NCI-H526 treated with DMSO at 0.1 percent for 48 hours (cell line): ENCODE data around the gene ABCD2.
"Not testable (repeated sequence)": the region's sequence is repeated elsewhere in the genome, so short reads cannot be mapped to it uniquely, and the experiment has no call there.

Experiments
- DNase-seq: peaks from one replicate; lab custom pipeline; 2025; lab: John Stamatoyannopoulos, UW

Gene ABCD2

DNA sequence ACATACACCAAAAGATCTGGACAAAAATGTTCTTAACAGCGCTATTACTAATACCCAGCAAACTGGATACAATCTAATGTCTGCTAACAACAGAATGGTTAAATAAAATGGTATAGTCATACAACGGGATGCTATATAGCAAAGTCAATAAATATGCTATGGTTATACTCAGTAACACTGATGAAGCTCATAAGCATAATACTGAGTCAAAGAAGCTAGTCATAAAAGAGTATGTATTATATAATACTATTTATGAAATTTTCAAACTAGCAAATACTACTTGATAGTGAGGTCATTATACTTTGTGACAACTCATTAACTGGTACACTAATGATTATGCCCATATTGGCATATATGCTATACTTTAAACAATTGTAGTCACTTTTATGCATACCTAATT, 7.4 kb downstream of the ABCD2 start:
- DNase-seq, result no peak

GRCh38 chr12:39611818-39612217, 7.8 kb downstream of the ABCD2 start:
- DNase-seq, result no peak

DNA sequence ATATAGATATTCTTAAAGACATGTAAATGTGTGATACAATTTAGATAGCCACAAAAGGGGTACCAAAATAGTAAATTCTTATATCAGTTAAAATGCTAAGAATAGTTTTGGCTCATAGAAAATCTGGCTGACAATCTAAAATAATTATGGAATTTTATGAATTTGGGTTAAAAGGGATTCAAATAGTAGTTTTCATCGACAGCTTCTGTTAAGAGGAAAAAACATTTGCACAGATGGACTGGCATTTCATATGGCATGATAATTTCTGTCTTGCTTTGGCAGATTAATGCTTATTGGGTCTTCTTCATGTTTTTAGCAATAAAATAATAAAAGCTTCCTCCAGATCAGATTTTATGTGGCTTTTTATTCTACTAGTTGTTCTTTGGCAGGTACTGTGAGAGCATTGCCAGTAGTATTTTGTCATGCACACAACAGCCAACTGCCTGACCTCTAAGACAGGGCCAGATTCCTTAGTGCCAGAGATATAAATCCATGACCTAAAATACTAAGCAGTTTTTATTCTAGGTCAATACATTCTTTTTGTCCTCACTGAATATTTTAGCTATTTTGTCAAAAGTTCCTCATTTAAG, 9.1 kb downstream of the ABCD2 start:
- no peak for DNase-seq

DNA sequence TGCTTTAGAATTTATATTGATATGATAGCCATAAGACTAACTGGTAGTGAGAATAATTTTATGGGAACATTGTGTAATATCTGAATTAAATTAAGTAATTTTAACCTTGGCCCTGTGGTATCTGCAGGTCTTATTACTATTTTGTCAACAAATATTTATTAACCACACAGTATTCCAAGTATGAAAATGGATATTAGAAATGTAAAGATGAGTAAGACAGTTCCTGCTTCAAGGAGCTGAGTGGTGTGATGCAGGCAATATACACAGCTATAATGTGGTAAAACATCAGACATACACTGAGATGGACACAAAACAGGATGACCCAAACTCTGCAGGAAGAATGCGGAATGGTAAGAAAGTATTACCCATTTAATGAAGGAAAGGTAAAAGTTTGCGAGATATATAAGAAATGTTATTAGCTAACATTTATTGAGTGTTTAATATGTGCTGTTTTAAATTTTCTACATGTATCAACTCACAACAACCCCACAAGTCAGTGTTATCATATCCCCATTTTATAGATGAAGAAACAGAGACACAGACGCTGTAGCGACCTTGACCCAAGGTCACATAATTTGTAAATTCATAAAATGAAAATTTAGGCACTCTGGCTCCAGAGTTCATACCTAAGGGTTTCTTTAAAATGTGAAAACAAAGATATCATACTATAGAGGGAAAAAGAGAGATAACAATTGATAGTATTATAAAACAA, 12.7 kb downstream of the ABCD2 start:
- no peak for DNase-seq

DNA sequence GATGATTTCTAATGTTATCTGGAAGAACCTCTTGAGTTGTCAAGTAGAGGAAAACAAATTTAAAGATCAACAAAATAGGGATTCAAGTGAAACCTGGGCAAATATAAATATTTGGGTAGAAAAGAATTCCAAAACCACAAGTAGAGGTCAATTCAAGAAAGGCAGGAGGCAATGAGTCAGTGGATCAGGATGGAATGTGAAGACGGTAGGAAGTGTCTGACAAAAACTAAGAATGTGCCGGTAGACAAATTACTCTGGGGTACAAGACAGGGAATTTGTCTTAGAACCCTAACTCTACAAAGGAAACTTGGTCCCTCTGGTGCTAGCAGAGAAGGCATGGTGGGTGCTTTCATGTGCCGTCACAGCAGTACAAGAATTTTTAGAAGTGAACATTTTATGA, 13.6 kb downstream of the ABCD2 start:
- no peak for DNase-seq

GRCh38 chr12:39605501-39605900, 14.1 kb downstream of the ABCD2 start:
- no peak for DNase-seq

- no peak for DNase-seq
These were observed 16.5 kb downstream of the ABCD2 start for GRCh38 chr12:39603065-39603464.

- not testable (repeated sequence) for DNase-seq
These were observed 17.7 kb downstream of the ABCD2 start for GRCh38 chr12:39601951-39602350.

DNA sequence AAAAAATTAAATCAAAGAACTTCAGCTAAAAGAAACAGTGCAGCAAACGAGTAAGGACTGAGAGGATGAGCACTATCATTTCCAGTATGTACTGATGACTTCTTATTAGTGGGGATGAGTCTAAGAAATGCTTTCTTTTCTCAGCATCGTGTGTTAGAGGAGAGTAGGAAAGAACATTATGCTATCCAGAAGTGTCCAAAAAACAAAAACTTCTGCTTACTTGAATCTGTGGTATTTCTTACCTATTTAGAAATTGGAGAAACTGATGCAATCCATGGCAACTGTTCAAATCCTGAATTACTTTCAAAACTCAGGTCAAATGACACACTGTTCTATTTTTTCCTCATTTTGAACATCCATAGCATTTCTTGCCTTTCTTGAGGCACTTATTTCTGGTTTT, 23.7 kb downstream of the ABCD2 start:
- DNase-seq, result no peak

DNA sequence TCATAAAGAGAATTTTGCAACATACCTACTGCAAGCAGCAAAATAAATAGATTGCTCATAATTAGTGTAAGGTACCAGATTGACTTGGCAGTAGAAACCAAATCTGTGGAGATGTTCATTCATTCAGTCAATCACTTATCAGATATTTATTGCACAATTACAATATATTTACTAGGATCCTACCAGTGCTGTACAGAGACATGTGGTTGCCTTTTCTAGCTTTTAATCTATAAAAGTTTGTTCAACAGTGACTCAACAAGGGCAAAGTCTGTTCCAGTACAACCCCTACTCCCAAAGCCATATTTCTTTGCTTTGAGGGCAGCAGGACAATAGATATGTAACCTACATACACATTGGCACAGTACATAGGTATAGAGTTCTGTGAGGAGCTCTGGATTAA, 27.3 kb downstream of the ABCD2 start:
- no peak for DNase-seq

- DNase-seq, result no peak
These were observed 31.3 kb downstream of the ABCD2 start for GRCh38 chr12:39588348-39588747.

DNA sequence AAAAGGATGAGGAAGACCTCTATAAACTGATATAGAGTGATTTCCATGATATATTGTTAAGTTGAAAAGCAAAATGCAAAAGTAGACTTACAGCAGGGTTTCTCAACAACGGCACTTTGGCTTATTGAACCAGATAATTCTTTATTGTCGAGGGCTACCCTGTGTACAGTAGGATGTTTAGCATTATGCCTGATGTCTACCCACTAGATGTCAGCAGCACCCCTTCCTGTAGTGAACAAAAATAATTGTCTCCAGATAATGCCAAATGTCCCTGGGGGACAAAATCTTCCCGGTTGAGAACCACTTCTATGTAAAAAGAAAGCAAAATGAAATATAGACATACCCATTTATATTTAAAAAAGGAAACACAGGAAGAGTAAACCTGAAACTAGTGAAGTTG, 32.4 kb downstream of the ABCD2 start:
- no peak for DNase-seq

- DNase-seq, result no peak
These were observed 32.8 kb downstream of the ABCD2 start for GRCh38 chr12:39586816-39587215.

- no peak for DNase-seq
These were observed 38.0 kb downstream of the ABCD2 start for GRCh38 chr12:39581592-39581991.

DNA sequence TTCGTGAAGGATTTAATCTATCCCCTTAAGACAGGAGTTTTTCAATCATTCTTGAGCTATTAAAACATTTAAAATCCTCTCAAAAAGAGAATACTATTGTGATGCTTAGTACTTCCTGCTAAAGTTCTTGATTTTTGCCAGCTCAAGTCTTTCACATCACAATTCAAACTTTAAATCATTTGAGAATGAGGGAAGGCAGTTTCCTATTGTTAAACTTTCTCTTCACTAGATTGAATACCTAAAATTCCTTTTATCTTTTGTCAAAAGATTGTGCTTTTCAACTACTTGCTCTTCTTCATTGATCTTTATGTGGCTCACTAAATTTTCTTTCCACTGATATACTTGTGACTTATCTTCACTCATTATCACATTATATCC, 44.1 kb downstream of the ABCD2 start:
- no peak for DNase-seq

GRCh38 chr12:39574785-39575497, 44.7 kb downstream of the ABCD2 start:
- no peak for DNase-seq

DNA sequence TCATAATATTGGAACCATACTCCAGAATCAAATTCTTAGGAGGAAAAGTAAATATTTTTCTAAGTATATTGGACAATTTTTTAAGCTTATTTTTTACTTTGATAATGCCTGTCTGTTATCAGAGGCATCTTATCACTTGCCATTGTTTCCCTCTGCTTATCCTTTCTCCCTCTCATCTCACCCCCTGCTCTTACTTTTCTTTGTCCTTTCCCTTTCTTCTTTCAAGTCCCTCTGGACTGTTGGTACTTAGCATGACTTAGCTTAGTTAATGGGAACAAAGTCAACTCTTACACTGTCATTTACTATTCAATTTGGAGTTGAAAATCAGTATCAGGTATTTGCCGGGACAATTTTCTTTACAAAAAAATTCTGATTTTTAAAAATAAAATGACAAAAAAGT, 45.2 kb downstream of the ABCD2 start:
- no peak for DNase-seq

DNA sequence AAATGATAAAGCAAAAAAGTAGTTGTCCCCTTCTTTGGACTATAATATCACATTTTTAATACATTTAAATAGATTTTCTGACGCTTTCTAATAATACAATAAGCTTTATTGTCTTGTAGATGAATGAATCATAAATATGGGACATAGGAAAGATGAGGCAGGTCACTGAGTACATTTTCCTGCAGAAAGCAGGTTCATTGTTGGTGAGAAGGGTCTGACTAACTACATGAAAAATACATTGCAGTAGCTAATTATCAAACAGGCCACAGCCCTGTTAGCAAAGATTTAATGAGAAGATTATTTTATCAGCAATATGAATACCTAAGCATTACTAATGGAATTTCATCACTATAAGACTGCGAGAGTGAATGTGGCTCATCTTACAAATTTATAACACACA, 45.6 kb downstream of the ABCD2 start:
- DNase-seq, result no peak

- no peak for DNase-seq
These were observed 47.1 kb downstream of the ABCD2 start for GRCh38 chr12:39572551-39572950.

- no peak for DNase-seq
These were observed 48.3 kb downstream of the ABCD2 start for GRCh38 chr12:39571351-39571750.

GRCh38 chr12:39553476-39553875, 66.1 kb downstream of the ABCD2 start:
- no peak for DNase-seq

DNA sequence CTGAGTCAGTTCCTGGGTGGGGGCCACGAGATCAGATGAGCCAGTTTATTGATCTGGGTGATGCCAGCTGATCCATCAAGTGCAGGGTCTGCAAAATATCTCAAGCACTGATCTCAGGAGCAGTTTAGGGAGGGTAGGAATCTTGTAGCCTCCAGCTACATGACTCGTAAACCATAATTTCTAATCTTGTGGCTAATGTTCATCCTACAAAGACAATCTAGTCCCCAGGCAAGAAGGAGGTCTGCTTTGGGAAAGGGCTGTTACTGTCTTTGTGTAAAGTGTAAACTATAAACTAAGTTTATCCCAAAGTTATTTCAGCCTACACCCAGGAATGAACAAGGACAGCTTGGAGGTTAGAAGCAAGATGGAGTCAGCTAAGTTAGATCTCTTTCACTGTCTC, 75.4 kb downstream of the ABCD2 start:
- not testable (repeated sequence) for DNase-seq

- no peak for DNase-seq
These were observed 78.1 kb downstream of the ABCD2 start for GRCh38 chr12:39541471-39541870.
